GM23248 (cell line): ENCODE measurements around the gene ABCC10.

Source experiments
- EZH2 ChIP-seq: fragments of 200-600 bp; sonication (generic); IDR thresholded peaks from 2 replicates; pipeline ENCODE4 v1.6.1; 2018; ENCODE audit warnings: antibody characterized with exemption, mild to moderate bottlenecking; ENCODE audit not compliant: insufficient read depth, poor library complexity, severe bottlenecking
- EZH2phosphoT487 ChIP-seq: fragments of 200-600 bp; sonication (generic); IDR thresholded peaks from 2 replicates; pipeline ENCODE4 v1.6.1; 2018; ENCODE audit warnings: antibody characterized with exemption, moderate library complexity, mild to moderate bottlenecking, low read depth; ENCODE audit not compliant: insufficient read depth

DNA sequence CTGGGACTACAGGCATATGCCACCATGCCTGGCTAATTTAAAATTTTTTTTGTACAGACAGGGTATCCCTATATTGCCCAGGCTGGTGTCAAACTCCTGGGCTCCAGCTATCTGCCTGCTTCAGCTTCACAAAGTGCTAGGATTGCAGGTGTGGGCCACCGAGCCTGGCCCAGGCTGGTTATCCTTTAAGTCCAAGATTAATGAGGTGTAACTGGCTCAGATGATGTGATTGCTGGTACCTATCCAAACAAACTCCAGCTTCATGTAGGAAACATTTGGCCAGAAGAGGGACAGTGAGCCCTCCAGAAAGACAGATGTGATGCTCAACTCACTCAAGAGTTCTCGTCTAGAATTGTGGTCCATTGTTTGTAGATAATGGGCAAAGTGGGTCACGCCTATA, 48.7 kb upstream of the ABCC10 start:
- TF ChIP-seq EZH2 (no peak), EZH2phosphoT487 (no peak)
